AG09309 (cell line): ENCODE results near the gene TBC1D22A.

Experiments
- DNase-seq: peaks from one replicate; pipeline ENCODE4 v3.0.0-alpha.2; 2010; ENCODE audit warnings: low read depth
- H3K4me3 ChIP-seq: 2 replicates; pipeline ENCODE4 v1.5.1; 2011; ENCODE audit warnings: mild to moderate bottlenecking, low read depth, low read length, moderate library complexity; ENCODE audit not compliant: control insufficient read depth
- TF ChIP-seq, protein P1 (sequence below): IDR thresholded peaks from 2 replicates; pipeline ENCODE4 v1.5.1; 2011; ENCODE audit warnings: mild to moderate bottlenecking, low read depth, low read length, inconsistent platforms; ENCODE audit not compliant: insufficient read depth, control insufficient read depth; ENCODE audit errors: missing control alignments

The TBC1D22A gene

DNA sequence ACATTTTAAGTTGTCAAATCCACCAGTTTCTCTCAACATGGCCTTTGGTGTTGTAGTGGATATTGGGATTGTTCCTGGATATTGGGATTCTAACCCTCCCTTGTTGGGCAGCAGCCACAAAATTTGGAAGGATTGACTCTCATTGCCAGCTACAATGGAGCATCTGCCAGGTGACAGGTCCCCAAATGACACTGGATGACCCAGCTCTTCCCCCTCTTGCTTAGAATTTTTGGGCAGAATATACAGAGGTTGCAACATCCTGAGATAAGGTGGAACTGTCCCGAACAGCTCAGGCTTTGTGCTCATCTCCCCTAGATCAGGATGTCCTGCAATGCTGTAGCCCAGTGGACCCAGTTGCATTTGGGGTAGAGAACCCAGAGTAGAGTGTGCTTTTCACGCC is 5.3 kb upstream of the TBC1D22A start:
- TF ChIP-seq, protein P1, sequence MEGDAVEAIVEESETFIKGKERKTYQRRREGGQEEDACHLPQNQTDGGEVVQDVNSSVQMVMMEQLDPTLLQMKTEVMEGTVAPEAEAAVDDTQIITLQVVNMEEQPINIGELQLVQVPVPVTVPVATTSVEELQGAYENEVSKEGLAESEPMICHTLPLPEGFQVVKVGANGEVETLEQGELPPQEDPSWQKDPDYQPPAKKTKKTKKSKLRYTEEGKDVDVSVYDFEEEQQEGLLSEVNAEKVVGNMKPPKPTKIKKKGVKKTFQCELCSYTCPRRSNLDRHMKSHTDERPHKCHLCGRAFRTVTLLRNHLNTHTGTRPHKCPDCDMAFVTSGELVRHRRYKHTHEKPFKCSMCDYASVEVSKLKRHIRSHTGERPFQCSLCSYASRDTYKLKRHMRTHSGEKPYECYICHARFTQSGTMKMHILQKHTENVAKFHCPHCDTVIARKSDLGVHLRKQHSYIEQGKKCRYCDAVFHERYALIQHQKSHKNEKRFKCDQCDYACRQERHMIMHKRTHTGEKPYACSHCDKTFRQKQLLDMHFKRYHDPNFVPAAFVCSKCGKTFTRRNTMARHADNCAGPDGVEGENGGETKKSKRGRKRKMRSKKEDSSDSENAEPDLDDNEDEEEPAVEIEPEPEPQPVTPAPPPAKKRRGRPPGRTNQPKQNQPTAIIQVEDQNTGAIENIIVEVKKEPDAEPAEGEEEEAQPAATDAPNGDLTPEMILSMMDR = no peak
- H3K4me3 ChIP-seq = no peak overlapping the region
- DNase-seq = no peak

DNA sequence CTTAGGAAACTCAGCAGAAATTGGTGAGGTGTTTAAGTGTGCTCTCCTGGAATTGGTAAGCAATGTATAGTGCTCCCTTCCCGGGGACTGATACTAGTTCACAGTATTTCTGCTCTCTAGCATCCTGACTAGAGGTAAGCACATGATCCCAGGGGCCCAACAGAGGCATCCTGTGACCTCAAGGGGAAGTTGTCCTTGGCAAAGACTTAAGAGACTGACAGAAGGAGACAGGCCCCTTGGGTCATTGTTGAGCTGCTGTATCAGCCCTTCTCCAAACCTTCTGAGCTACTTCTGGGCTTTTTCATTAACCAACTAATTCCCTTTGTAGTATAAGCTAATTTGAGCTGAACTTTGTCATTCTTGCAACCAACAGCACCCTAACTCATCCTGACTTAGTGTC is 4.3 kb upstream of the TBC1D22A start:
- TF ChIP-seq, protein P1 = no peak
- no peak overlapping the region for H3K4me3 ChIP-seq
- DNase-seq = no peak

DNA sequence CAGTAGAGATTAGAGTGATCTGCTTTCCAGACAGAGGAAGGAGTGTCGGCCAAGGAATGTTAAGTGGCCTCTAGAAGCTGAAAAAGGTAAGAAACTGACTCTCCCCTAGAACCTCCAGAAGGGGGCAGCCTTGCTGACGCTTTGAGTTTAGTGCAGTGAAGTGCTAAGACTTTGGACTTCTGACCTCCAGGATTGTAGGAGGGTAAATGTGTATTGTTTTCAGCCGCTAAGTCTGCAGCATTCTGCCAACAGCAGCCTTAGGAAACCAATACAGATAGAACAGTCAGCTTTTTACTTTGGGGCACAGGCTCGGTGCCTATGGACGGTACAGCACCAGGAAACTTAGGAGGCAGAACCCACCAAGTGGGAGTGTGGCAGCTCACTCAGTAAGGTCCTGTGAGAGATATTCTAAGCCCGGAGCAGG is 3.6 kb upstream of the TBC1D22A start:
- TF ChIP-seq, protein P1 = peak; percentile 81
- H3K4me3 ChIP-seq = no peak overlapping the region
- DNase-seq = no peak

DNA sequence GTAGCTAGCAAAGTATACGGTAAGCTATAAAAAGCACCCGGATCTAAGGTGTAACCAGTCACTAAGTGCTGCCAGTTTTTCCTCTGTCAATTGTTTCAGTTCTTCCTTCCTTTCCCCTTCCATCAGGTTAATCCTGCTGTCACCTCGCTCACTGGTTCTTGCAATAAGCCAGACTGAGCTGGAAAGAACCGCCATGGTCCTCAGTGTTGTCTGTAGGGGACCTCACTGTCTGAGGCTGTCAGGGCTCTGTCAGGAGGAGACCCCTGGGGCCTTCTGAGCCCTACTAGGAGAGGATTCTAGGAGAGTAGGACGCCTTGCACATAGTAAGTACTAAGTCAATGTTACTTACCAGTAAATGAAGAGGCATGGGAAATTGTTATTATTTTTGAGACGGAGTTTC is 1.4 kb upstream of the TBC1D22A start:
- DNase-seq = no peak
- no peak overlapping the region for H3K4me3 ChIP-seq

DNA sequence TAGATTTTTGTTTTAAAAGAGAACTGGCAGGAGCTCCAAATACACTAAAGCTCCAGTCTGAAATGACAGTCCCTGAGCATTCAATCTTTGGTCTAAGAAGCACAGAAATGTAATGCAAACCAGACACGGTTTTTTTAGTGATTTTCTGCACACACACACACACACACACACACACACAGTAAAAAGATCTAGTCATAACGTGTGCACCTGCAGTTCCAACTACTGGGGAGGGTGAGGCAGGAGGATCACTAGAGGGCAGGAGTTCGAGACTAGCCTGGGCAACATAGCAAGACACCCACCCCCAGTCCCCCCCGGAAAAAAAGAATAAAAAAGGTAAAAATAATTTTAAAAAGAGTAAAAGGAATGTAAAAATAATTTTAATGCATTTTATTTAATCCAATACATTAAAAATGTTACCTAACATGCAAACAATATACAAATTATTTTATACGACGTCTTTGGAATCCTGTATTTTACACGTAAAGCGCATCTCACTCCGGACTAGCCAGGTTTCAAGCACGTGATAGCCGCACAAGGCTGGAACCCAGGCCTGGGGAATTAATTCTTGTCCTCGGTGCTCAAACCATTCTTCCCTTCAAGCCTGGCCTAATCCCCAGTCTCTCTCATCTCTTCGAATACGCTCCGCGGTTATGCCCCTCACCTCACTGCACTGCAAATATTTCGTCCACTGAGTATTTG is 762 bp upstream of the TBC1D22A start:
- DNase-seq = no peak
- H3K4me3 ChIP-seq = peak overlapping the region; percentile 97
- TF ChIP-seq, protein P1 = no peak

More for the DNA sequence above, 1.4 kb upstream of the TBC1D22A start:
- TF ChIP-seq, protein P1 = no peak

DNA sequence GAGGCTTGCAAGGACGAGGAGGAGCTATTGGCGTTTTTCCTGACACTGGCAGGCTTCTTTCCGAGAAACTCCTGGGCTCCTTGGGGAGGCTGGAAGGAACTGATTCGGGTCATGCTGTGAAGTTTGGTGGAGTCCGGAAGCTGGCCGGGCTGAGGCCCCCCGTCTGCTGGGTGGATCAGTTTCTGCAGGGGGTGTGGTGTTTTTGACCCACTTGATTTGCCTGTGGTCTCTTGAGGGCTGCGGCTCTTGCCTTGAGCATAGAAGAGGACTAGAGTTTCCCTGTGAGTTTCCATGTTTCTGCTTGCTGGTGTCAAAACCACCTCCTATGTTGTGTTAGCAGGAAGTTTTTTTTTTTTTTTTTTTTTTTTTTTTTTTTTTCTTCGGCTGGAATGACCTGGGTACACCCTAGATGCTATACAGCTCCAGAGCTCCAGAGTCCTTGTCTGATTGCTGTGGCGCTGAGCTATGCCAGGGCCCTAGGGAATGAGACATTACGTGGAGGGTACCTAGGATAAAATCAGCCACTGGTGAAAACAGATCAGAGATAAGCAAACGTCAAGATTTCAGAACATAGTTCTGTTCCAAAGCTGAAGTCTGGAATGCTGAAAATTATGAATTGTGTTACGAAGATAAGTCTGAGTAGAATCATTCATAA is 728 bp downstream of the TBC1D22A start:
- no peak for DNase-seq
- TF ChIP-seq, protein P1 = no peak
- H3K4me3 ChIP-seq = peak overlapping the region; percentile 97
